NOMO-1 treated with dmso at 0.1 percent for 144 hours (cell line): ENCODE results near the gene ASB4.

Experiments used
- DNase-seq: peaks from one replicate; lab custom pipeline; 2025; ENCODE audit not compliant: unreplicated experiment; lab: John Stamatoyannopoulos, UW

Gene ASB4

GRCh38 chr7:95525503-95525902, 39.8 kb downstream of the ASB4 start:
- DNase-seq: no peak

- DNase-seq: no peak
Measured at GRCh38 chr7:95526128-95526738, 40.5 kb downstream of the ASB4 start.

- peak; percentile 21 for DNase-seq
Measured at GRCh38 chr7:95527033-95527775, 41.5 kb downstream of the ASB4 start.

GRCh38 chr7:95527776-95528250, 42.1 kb downstream of the ASB4 start:
- no peak for DNase-seq

GRCh38 chr7:95529701-95530100, 44.0 kb downstream of the ASB4 start:
- no peak for DNase-seq

- DNase-seq: no peak
Measured at GRCh38 chr7:95530881-95531280, 45.1 kb downstream of the ASB4 start.

GRCh38 chr7:95531605-95532219, 46.0 kb downstream of the ASB4 start:
- no peak for DNase-seq

GRCh38 chr7:95534796-95535195, 49.1 kb downstream of the ASB4 start:
- DNase-seq: no peak

GRCh38 chr7:95535662-95536061, 49.9 kb downstream of the ASB4 start:
- no peak for DNase-seq

- no peak for DNase-seq
Measured at GRCh38 chr7:95536656-95537311, 51.0 kb downstream of the ASB4 start.

- DNase-seq: no peak
Measured at GRCh38 chr7:95537468-95537867, 51.7 kb downstream of the ASB4 start.

- no peak for DNase-seq
Measured at GRCh38 chr7:95539426-95539825, 53.7 kb downstream of the ASB4 start.

- no peak for DNase-seq
Measured at GRCh38 chr7:95540366-95540765, 54.6 kb downstream of the ASB4 start.

- no peak for DNase-seq
Measured at GRCh38 chr7:95543312-95543711, 57.6 kb downstream of the ASB4 start.

GRCh38 chr7:95544171-95544570, 58.4 kb downstream of the ASB4 start:
- no peak for DNase-seq

GRCh38 chr7:95545007-95545615, 59.4 kb downstream of the ASB4 start:
- DNase-seq: no peak

- no peak for DNase-seq
Measured at GRCh38 chr7:95545673-95546072, 59.9 kb downstream of the ASB4 start.

- DNase-seq: no peak
Measured at GRCh38 chr7:95546647-95547046, 60.9 kb downstream of the ASB4 start.

GRCh38 chr7:95547361-95548348, 61.9 kb downstream of the ASB4 start:
- DNase-seq: no peak
